WTC11 (cell line): ENCODE results near the gene SH3BP2. TPM values are rescaled to one million over a fixed set of nuclear protein-coding genes. Genes with fewer than 3 reads are reported as not detected.

Experiments used
- FOXP1 ChIP-seq: sonication (generic); formaldehyde crosslinking; IDR thresholded peaks from 2 replicates; pipeline ENCODE4 v1.8.0; 2022; ENCODE audit warnings: missing genetic modification reagents, mild to moderate bottlenecking, moderate library complexity, borderline replicate concordance
- HMGA2 ChIP-seq: fragments of 250-450 bp; sonication (Bioruptor Pico); IDR thresholded peaks from 2 replicates; pipeline ENCODE4 v1.4.0; 2021; ENCODE audit warnings: mild to moderate bottlenecking, moderate library complexity
- JAZF1 ChIP-seq: fragments of 250-450 bp; sonication (Bioruptor Pico); IDR thresholded peaks from 2 replicates; pipeline ENCODE4 v1.9.0; 2021; ENCODE audit warnings: moderate library complexity, mild to moderate bottlenecking, inconsistent platforms
- KAT7 ChIP-seq: sonication (generic); formaldehyde crosslinking; IDR thresholded peaks from 2 replicates; pipeline ENCODE4 v1.8.1; 2023; ENCODE audit warnings: missing genetic modification reagents, mild to moderate bottlenecking, borderline replicate concordance
- MXD4 ChIP-seq: fragments of 250-450 bp; sonication (Bioruptor Pico); IDR thresholded peaks from 2 replicates; pipeline ENCODE4 v1.8.0; 2021; ENCODE audit warnings: mild to moderate bottlenecking, moderate library complexity, borderline replicate concordance
- MYBL2 ChIP-seq: sonication (generic); formaldehyde crosslinking; IDR thresholded peaks from 2 replicates; pipeline ENCODE4 v1.8.1; 2023; ENCODE audit warnings: mild to moderate bottlenecking, moderate library complexity, missing genetic modification reagents
- NFE2L1 ChIP-seq: sonication (generic); formaldehyde crosslinking; IDR thresholded peaks from 2 replicates; pipeline ENCODE4 v1.8.1; 2023; ENCODE audit warnings: missing genetic modification reagents
- NR2C2 ChIP-seq: sonication (generic); formaldehyde crosslinking; IDR thresholded peaks from 2 replicates; pipeline ENCODE4 v1.8.0; 2022; ENCODE audit warnings: mild to moderate bottlenecking, missing genetic modification reagents
- PRRX2 ChIP-seq: fragments of 250-450 bp; sonication (Bioruptor Pico); IDR thresholded peaks from 2 replicates; pipeline ENCODE4 v1.8.0; 2021; ENCODE audit warnings: mild to moderate bottlenecking
- SMAD3 ChIP-seq: sonication (generic); formaldehyde crosslinking; IDR thresholded peaks from 2 replicates; pipeline ENCODE4 v1.8.0; 2022; ENCODE audit warnings: missing genetic modification reagents, mild to moderate bottlenecking, borderline replicate concordance
- SMAD4 ChIP-seq: sonication (generic); formaldehyde crosslinking; IDR thresholded peaks from 2 replicates; pipeline ENCODE4 v1.8.0; 2022; ENCODE audit warnings: mild to moderate bottlenecking, missing genetic modification reagents
- ZBTB21 ChIP-seq: sonication (generic); formaldehyde crosslinking; IDR thresholded peaks from 2 replicates; pipeline ENCODE4 v1.8.1; 2023; ENCODE audit warnings: mild to moderate bottlenecking, missing genetic modification reagents, borderline replicate concordance
- ZNF219 ChIP-seq: sonication (generic); formaldehyde crosslinking; IDR thresholded peaks from 2 replicates; pipeline ENCODE4 v1.8.0; 2023; ENCODE audit warnings: missing genetic modification reagents, mild to moderate bottlenecking, borderline replicate concordance
- ZNF232 ChIP-seq: sonication (generic); formaldehyde crosslinking; IDR thresholded peaks from 2 replicates; pipeline ENCODE4 v1.8.0; 2022; ENCODE audit warnings: mild to moderate bottlenecking, missing genetic modification reagents
- ZNF317 ChIP-seq: sonication (generic); formaldehyde crosslinking; IDR thresholded peaks from 2 replicates; pipeline ENCODE4 v1.8.1; 2023; ENCODE audit warnings: low read depth, mild to moderate bottlenecking, moderate library complexity, missing genetic modification reagents, borderline replicate concordance
- total RNA-seq: library from RNA; stranded (reverse); gene quantifications from 3 replicates; pipeline ENCODE4 v1.2.3, GENCODE V29; 2021
- TF ChIP-seq, protein P1 (sequence below): sonication (generic); formaldehyde crosslinking; conservative IDR thresholded peaks from 2 replicates; pipeline ENCODE4 v1.8.1; 2023; ENCODE audit warnings: mild to moderate bottlenecking, low read depth, missing genetic modification reagents, moderate library complexity
- TF ChIP-seq, protein P2 (sequence below): sonication (generic); formaldehyde crosslinking; IDR thresholded peaks from 2 replicates; pipeline ENCODE4 v1.8.1; 2022; ENCODE audit warnings: low read depth, mild to moderate bottlenecking, moderate library complexity, missing genetic modification reagents, borderline replicate concordance
- TF ChIP-seq, protein P3 (sequence below): sonication (generic); formaldehyde crosslinking; IDR thresholded peaks from 2 replicates; pipeline ENCODE4 v1.8.1; 2023; ENCODE audit warnings: mild to moderate bottlenecking, missing genetic modification reagents, moderate library complexity
- TF ChIP-seq, protein P4 (sequence below): sonication (generic); formaldehyde crosslinking; IDR thresholded peaks from 2 replicates; pipeline ENCODE4 v1.8.1; 2022; ENCODE audit warnings: low read depth, missing genetic modification reagents, borderline replicate concordance
- TF ChIP-seq, protein P5 (sequence below): sonication (generic); formaldehyde crosslinking; IDR thresholded peaks from 2 replicates; pipeline ENCODE4 v1.8.1; 2023; ENCODE audit warnings: mild to moderate bottlenecking, missing genetic modification reagents
- TF ChIP-seq, protein P6 (sequence below): sonication (generic); formaldehyde crosslinking; IDR thresholded peaks from 2 replicates; pipeline ENCODE4 v1.8.1; 2023; ENCODE audit warnings: mild to moderate bottlenecking, missing genetic modification reagents
- TF ChIP-seq, protein P7 (sequence below): fragments of 200-600 bp; IDR thresholded peaks from 2 replicates; pipeline ENCODE4 v1.8.0; 2022; ENCODE audit warnings: antibody characterized with exemption
- TF ChIP-seq, protein P8 (sequence below): sonication (generic); formaldehyde crosslinking; IDR thresholded peaks from 2 replicates; pipeline ENCODE4 v1.8.0; 2023; ENCODE audit warnings: missing genetic modification reagents, mild to moderate bottlenecking, borderline replicate concordance

Gene SH3BP2
- total RNA-seq, 1 experiment from 2014 or later = 49.1 TPM

DNA sequence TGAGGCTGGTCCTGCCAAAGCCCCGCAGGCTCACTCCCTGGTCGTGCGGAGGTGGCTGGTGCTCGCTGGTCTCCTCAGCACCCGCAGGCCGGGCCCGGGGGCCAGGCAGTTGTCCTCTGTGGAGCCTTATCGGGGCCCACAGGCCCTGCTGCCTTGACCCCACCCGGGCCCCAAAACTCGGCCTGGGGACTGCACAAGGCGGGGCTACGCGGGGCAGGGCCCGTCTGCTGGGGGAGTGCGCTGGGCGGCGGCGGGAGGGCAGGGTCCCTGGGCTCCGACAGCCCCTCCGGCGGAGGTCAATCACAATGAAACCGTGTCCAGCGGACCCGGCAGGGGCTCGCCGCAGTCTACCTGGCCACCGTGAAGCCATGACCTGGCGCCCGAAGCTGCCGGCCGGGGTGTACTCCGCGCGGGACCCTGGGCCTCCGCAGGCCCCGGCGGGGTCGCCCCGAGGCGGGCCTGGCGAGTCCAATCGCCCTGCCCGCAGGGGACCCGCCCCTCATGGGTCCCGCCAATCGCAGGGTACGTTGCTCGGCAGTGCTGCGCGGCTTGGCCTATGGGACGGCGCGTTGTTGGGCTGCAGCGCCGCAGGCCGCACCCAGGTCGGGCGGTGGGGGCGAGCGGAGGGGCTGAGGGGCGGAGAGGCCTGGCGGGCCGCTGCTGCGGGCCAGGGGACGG, 50.5 kb downstream of the SH3BP2 start, which contains the start of gene ADD1 (continued):
- TF ChIP-seq, protein P1, sequence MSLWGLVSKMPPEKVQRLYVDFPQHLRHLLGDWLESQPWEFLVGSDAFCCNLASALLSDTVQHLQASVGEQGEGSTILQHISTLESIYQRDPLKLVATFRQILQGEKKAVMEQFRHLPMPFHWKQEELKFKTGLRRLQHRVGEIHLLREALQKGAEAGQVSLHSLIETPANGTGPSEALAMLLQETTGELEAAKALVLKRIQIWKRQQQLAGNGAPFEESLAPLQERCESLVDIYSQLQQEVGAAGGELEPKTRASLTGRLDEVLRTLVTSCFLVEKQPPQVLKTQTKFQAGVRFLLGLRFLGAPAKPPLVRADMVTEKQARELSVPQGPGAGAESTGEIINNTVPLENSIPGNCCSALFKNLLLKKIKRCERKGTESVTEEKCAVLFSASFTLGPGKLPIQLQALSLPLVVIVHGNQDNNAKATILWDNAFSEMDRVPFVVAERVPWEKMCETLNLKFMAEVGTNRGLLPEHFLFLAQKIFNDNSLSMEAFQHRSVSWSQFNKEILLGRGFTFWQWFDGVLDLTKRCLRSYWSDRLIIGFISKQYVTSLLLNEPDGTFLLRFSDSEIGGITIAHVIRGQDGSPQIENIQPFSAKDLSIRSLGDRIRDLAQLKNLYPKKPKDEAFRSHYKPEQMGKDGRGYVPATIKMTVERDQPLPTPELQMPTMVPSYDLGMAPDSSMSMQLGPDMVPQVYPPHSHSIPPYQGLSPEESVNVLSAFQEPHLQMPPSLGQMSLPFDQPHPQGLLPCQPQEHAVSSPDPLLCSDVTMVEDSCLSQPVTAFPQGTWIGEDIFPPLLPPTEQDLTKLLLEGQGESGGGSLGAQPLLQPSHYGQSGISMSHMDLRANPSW = no peak
- TF ChIP-seq, protein P2, sequence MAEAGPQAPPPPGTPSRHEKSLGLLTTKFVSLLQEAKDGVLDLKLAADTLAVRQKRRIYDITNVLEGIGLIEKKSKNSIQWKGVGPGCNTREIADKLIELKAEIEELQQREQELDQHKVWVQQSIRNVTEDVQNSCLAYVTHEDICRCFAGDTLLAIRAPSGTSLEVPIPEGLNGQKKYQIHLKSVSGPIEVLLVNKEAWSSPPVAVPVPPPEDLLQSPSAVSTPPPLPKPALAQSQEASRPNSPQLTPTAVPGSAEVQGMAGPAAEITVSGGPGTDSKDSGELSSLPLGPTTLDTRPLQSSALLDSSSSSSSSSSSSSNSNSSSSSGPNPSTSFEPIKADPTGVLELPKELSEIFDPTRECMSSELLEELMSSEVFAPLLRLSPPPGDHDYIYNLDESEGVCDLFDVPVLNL (CRISPR knock-in tag) = 0 out of 2 replicates have a peak, but pooled peaks have one; percentile 50
- TF ChIP-seq, protein P3, sequence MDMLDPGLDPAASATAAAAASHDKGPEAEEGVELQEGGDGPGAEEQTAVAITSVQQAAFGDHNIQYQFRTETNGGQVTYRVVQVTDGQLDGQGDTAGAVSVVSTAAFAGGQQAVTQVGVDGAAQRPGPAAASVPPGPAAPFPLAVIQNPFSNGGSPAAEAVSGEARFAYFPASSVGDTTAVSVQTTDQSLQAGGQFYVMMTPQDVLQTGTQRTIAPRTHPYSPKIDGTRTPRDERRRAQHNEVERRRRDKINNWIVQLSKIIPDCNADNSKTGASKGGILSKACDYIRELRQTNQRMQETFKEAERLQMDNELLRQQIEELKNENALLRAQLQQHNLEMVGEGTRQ (CRISPR knock-in tag) = no peak
- TF ChIP-seq HMGA2 (no peak), FOXP1 (CRISPR knock-in tag) (peak; percentile 70; the same call in 1 of the 2 replicates), ZNF232 (no peak), KAT7 (CRISPR knock-in tag) (no peak), ZNF317 (CRISPR knock-in tag) (no peak), ZBTB21 (CRISPR knock-in tag) (no peak), NFE2L1 (CRISPR knock-in tag) (no peak), MYBL2 (CRISPR knock-in tag) (no peak), JAZF1 (CRISPR knock-in tag) (no peak), NR2C2 (CRISPR knock-in tag) (no peak), PRRX2 (no peak), MXD4 (CRISPR knock-in tag) (no peak), SMAD3 (no peak), ZNF219 (CRISPR knock-in tag) (no peak), SMAD4 (CRISPR knock-in tag) (no peak)
- TF ChIP-seq, protein P4, sequence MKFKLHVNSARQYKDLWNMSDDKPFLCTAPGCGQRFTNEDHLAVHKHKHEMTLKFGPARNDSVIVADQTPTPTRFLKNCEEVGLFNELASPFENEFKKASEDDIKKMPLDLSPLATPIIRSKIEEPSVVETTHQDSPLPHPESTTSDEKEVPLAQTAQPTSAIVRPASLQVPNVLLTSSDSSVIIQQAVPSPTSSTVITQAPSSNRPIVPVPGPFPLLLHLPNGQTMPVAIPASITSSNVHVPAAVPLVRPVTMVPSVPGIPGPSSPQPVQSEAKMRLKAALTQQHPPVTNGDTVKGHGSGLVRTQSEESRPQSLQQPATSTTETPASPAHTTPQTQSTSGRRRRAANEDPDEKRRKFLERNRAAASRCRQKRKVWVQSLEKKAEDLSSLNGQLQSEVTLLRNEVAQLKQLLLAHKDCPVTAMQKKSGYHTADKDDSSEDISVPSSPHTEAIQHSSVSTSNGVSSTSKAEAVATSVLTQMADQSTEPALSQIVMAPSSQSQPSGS (CRISPR knock-in tag) = no peak
- TF ChIP-seq, protein P5, sequence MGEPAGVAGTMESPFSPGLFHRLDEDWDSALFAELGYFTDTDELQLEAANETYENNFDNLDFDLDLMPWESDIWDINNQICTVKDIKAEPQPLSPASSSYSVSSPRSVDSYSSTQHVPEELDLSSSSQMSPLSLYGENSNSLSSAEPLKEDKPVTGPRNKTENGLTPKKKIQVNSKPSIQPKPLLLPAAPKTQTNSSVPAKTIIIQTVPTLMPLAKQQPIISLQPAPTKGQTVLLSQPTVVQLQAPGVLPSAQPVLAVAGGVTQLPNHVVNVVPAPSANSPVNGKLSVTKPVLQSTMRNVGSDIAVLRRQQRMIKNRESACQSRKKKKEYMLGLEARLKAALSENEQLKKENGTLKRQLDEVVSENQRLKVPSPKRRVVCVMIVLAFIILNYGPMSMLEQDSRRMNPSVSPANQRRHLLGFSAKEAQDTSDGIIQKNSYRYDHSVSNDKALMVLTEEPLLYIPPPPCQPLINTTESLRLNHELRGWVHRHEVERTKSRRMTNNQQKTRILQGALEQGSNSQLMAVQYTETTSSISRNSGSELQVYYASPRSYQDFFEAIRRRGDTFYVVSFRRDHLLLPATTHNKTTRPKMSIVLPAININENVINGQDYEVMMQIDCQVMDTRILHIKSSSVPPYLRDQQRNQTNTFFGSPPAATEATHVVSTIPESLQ (CRISPR knock-in tag) = no peak
- TF ChIP-seq, protein P6, sequence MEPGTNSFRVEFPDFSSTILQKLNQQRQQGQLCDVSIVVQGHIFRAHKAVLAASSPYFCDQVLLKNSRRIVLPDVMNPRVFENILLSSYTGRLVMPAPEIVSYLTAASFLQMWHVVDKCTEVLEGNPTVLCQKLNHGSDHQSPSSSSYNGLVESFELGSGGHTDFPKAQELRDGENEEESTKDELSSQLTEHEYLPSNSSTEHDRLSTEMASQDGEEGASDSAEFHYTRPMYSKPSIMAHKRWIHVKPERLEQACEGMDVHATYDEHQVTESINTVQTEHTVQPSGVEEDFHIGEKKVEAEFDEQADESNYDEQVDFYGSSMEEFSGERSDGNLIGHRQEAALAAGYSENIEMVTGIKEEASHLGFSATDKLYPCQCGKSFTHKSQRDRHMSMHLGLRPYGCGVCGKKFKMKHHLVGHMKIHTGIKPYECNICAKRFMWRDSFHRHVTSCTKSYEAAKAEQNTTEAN (CRISPR knock-in tag) = no peak
- TF ChIP-seq, protein P7, sequence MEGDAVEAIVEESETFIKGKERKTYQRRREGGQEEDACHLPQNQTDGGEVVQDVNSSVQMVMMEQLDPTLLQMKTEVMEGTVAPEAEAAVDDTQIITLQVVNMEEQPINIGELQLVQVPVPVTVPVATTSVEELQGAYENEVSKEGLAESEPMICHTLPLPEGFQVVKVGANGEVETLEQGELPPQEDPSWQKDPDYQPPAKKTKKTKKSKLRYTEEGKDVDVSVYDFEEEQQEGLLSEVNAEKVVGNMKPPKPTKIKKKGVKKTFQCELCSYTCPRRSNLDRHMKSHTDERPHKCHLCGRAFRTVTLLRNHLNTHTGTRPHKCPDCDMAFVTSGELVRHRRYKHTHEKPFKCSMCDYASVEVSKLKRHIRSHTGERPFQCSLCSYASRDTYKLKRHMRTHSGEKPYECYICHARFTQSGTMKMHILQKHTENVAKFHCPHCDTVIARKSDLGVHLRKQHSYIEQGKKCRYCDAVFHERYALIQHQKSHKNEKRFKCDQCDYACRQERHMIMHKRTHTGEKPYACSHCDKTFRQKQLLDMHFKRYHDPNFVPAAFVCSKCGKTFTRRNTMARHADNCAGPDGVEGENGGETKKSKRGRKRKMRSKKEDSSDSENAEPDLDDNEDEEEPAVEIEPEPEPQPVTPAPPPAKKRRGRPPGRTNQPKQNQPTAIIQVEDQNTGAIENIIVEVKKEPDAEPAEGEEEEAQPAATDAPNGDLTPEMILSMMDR = no peak
- TF ChIP-seq, protein P8, sequence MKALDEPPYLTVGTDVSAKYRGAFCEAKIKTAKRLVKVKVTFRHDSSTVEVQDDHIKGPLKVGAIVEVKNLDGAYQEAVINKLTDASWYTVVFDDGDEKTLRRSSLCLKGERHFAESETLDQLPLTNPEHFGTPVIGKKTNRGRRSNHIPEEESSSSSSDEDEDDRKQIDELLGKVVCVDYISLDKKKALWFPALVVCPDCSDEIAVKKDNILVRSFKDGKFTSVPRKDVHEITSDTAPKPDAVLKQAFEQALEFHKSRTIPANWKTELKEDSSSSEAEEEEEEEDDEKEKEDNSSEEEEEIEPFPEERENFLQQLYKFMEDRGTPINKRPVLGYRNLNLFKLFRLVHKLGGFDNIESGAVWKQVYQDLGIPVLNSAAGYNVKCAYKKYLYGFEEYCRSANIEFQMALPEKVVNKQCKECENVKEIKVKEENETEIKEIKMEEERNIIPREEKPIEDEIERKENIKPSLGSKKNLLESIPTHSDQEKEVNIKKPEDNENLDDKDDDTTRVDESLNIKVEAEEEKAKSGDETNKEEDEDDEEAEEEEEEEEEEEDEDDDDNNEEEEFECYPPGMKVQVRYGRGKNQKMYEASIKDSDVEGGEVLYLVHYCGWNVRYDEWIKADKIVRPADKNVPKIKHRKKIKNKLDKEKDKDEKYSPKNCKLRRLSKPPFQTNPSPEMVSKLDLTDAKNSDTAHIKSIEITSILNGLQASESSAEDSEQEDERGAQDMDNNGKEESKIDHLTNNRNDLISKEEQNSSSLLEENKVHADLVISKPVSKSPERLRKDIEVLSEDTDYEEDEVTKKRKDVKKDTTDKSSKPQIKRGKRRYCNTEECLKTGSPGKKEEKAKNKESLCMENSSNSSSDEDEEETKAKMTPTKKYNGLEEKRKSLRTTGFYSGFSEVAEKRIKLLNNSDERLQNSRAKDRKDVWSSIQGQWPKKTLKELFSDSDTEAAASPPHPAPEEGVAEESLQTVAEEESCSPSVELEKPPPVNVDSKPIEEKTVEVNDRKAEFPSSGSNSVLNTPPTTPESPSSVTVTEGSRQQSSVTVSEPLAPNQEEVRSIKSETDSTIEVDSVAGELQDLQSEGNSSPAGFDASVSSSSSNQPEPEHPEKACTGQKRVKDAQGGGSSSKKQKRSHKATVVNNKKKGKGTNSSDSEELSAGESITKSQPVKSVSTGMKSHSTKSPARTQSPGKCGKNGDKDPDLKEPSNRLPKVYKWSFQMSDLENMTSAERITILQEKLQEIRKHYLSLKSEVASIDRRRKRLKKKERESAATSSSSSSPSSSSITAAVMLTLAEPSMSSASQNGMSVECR = no peak
